CD4-positive, alpha-beta T cell (primary cell): ENCODE data around the gene SORL1. TPM values are rescaled to one million over a fixed set of nuclear protein-coding genes. Genes with fewer than 3 reads are reported as not detected.
A peak's percentile ranks its signal among the peaks of the same experiment; 100 is the strongest.

Experiments used
- ATAC-seq: fragments of 200-7000 bp; cut with Tn5 transposase; one replicate; pipeline ENCODE4 v1.10.0; 2022; ENCODE audit warnings: mild to moderate bottlenecking; ENCODE audit not compliant: poor library complexity
- CTCF ChIA-PET: fragments of 350-600 bp; sonication (Branson Sonifier 250); formaldehyde crosslinking; loops from one replicate; lab custom pipeline; 2021; ENCODE audit warnings: antibody characterized with exemption, inconsistent platforms; lab: Charles Lee
- POLR2A ChIA-PET: fragments of 350-600 bp; sonication (Branson Sonifier 250); formaldehyde crosslinking; loops from one replicate; lab custom pipeline; 2021; ENCODE audit warnings: antibody characterized with exemption, inconsistent platforms; lab: Charles Lee
- DNase-seq, 14 experiments: peaks; one replicate each; pipeline ENCODE4 v3.0.0-alpha.2; 2013 to 2020; ENCODE audit warnings: mixed read lengths in 2 of 14
- H3K27ac ChIP-seq, 2 donors: one replicate each; pipeline versions ENCODE4 v1.5.1 to v1.7.0; 2013; ENCODE audit warnings: low read length in 2 of 2, low read depth in 1 of 2, mild to moderate bottlenecking in 1 of 2
- H3K27me3 ChIP-seq, 2 experiments: 1 replicate in 1 of 2; 2 replicates in 1 of 2; pipeline versions ENCODE4 v1.6.1 to v1.7.0; 2013; ENCODE audit warnings: low read length in 2 of 2, control low read depth in 1 of 2, mild to moderate bottlenecking in 1 of 2, moderate library complexity in 1 of 2; ENCODE audit not compliant: insufficient read depth in 2 of 2, control insufficient read depth in 1 of 2
- H3K36me3 ChIP-seq: one replicate; pipeline ENCODE4 v1.6.1; 2013; ENCODE audit warnings: low read length, control low read depth; ENCODE audit not compliant: insufficient read depth
- H3K4me1 ChIP-seq: one replicate; pipeline ENCODE4 v1.6.1; 2013; ENCODE audit warnings: low read length, control low read depth; ENCODE audit not compliant: insufficient read depth
- H3K4me3 ChIP-seq: one replicate; pipeline ENCODE4 v1.5.1; 2013; ENCODE audit warnings: mild to moderate bottlenecking, low read length, moderate library complexity
- H3K9me3 ChIP-seq, 2 experiments: 1 replicate in 1 of 2; 2 replicates in 1 of 2; pipeline versions ENCODE4 v1.6.1 to v1.7.0; 2013; ENCODE audit warnings: low read length in 2 of 2, mild to moderate bottlenecking in 2 of 2, control low read depth in 1 of 2, moderate library complexity in 1 of 2; ENCODE audit not compliant: control insufficient read depth in 1 of 2, insufficient read depth in 1 of 2
- H3K27ac Mint-ChIP-seq: one replicate; pipeline ENCODE4 v1.8.0; 2020; ENCODE audit warnings: mixed read lengths
- H3K27me3 Mint-ChIP-seq: one replicate; pipeline ENCODE4 v1.8.0; 2021; ENCODE audit warnings: mixed read lengths
- H3K36me3 Mint-ChIP-seq: one replicate; pipeline ENCODE4 v1.8.0; 2021; ENCODE audit warnings: low read depth, mixed read lengths
- H3K4me1 Mint-ChIP-seq: one replicate; pipeline ENCODE4 v1.8.0; 2021; ENCODE audit warnings: low read depth, mixed read lengths
- H3K4me3 Mint-ChIP-seq: one replicate; pipeline ENCODE4 v1.8.0; 2020; ENCODE audit warnings: mild to moderate bottlenecking, mixed read lengths
- H3K9me3 Mint-ChIP-seq: one replicate; pipeline ENCODE4 v1.8.0; 2020; ENCODE audit warnings: mixed read lengths
- CTCF ChIP-seq: fragments of 200-600 bp; IDR thresholded peaks from one replicate; pipeline ENCODE4 v1.8.0; 2022; ENCODE audit warnings: antibody characterized with exemption, mild to moderate bottlenecking
- intact Hi-C, 2 experiments: fragments of 100-400 bp; cut with DNase I in 1 of 2; cut with micrococcal nuclease in 1 of 2; formaldehyde crosslinking; loops; one replicate each; pipeline versions ENCODE4 v1.15.1 to v1.9.0; 2023 to 2025; cut with DNase I, micrococcal nuclease
- total RNA-seq, 174 experiments: library from RNA in 2 of 174; stranded (reverse) in 2 of 174; gene quantifications; one replicate each; pipeline ENCODE4 v1.2.3 and lab custom pipeline; 2021 to 2026

The SORL1 gene
- total RNA-seq, 2 experiments from 2014 or later = 235 to 241 TPM

GRCh38 chr11:121448011-121448410, 4.1 kb upstream of the SORL1 start:
- ATAC-seq (no peak), DNase-seq (no peak)
- Histone ChIP-seq H3K9me3 (peaks cover 0 to 9% of the 10 kb centered on the region in 2 experiments), H3K4me1 (peaks cover 74% of the 10 kb centered on the region), H3K36me3 (peaks cover 22% of the 10 kb centered on the region), H3K27me3 (no peaks in the 10 kb centered on the region), H3K4me3 (no peak overlapping the region), H3K27ac (peak overlapping the region; percentile 68 to 83)
- Mint-ChIP-seq H3K4me1 (peaks cover 90% of the 10 kb centered on the region), H3K4me3 (peak overlapping the region; percentile 85), H3K36me3 (peaks cover 74% of the 10 kb centered on the region), H3K9me3 (no peaks in the 10 kb centered on the region), H3K27ac (peak overlapping the region; percentile 92), H3K27me3 (no peaks in the 10 kb centered on the region)
- TF ChIP-seq CTCF = no peak
- ChIA-PET CTCF (interaction anchor here (0.9 kb wide), 1 partner anchor 129 kb away, joined by 3 read pairs; no protein-coding TSS in a partner anchor), POLR2A (interaction anchor here (1.3 to 10.6 kb wide), 4 partner anchors 16 to 81 kb away, joined by 3 to 326 read pairs (median 74); no protein-coding TSS in a partner anchor)
- intact Hi-C loops = loop anchor here in 1 of 2 experiments (2.0 kb wide), 1 partner anchor 27 kb away; no protein-coding TSS in a partner anchor

DNA sequence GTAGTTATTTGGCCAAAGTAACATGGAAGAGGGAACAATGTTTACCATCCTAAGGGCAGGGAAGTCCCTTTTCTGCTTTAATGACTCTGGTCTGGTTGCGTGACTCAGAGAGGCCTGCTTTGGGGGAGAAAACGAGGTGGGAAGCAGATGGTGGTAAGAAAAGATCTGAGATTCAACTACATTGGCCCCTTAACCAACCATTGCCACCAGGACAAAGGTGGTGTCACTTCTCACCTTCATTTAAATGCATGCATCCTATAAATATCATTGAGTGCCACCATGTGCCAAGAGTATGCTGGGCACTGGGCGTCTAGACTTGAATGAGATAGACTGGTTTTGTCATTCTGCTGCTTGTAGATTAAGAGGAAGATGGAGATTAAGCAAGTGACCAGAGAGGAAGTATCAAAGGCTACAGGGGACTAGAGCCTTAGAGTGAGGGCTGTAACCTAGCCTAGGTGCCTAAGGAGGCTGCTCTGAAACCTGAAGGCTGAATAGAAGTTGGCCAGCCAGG, 3.6 kb upstream of the SORL1 start:
- H3K4me3 Mint-ChIP-seq = peak overlapping the region; percentile 85
- intact Hi-C loops = loop anchor here in 1 of 2 experiments (2.0 kb wide), 1 partner anchor 28 kb away; no protein-coding TSS in a partner anchor
- peaks cover 0 to 9% of the 10 kb centered on the region in 2 experiments for H3K9me3 ChIP-seq
- no peaks in the 10 kb centered on the region for H3K9me3 Mint-ChIP-seq
- peaks cover 90% of the 10 kb centered on the region for H3K4me1 Mint-ChIP-seq
- no peaks in the 10 kb centered on the region for H3K27me3 Mint-ChIP-seq
- POLR2A ChIA-PET = interaction anchor here (1.0 to 10.6 kb wide), 17 partner anchors 8 to 1614 kb away, joined by 3 to 326 read pairs (median 21); partner anchors contain the start of gene SC5D
- peaks cover 73% of the 10 kb centered on the region for H3K36me3 Mint-ChIP-seq
- no peaks in the 10 kb centered on the region for H3K27me3 ChIP-seq
- ATAC-seq (no peak), DNase-seq (peak in 3 of 14 experiments; percentile 27 to 57 (median 52))
- TF ChIP-seq CTCF = no peak
- no peak overlapping the region for H3K4me3 ChIP-seq
- peak overlapping the region; percentile 92 for H3K27ac Mint-ChIP-seq
- H3K27ac ChIP-seq = peak overlapping the region; percentile 68 to 83
- CTCF ChIA-PET = interaction anchor here (0.9 to 4.8 kb wide), 3 partner anchors 18 to 129 kb away, joined by 3 to 75 read pairs (median 4); no protein-coding TSS in a partner anchor
- peaks cover 73% of the 10 kb centered on the region for H3K4me1 ChIP-seq
- H3K36me3 ChIP-seq = peaks cover 22% of the 10 kb centered on the region

- Mint-ChIP-seq H3K27me3 (no peaks in the 10 kb centered on the region), H3K36me3 (peaks cover 73% of the 10 kb centered on the region), H3K4me3 (peak overlapping the region; percentile 85), H3K4me1 (peaks cover 88% of the 10 kb centered on the region), H3K27ac (peak overlapping the region; percentile 92), H3K9me3 (no peaks in the 10 kb centered on the region)
- H3K4me3 ChIP-seq = peak overlapping the region; percentile 90
- POLR2A ChIA-PET = interaction anchor here (1.0 to 10.6 kb wide), 22 partner anchors 8 to 1614 kb away, joined by 3 to 326 read pairs (median 20); partner anchors contain the start of gene SC5D
- CTCF ChIA-PET = interaction anchor here (1.2 to 4.8 kb wide), 3 partner anchors 17 to 34 kb away, joined by 4 to 75 read pairs (median 6); no protein-coding TSS in a partner anchor
- no peak for TF ChIP-seq CTCF
- intact Hi-C loops = loop anchor here in 1 of 2 experiments (2.0 kb wide), 1 partner anchor 28 kb away; no protein-coding TSS in a partner anchor
- no peaks in the 10 kb centered on the region for H3K27me3 ChIP-seq
- ATAC-seq (peak; percentile 20), DNase-seq (peak in 7 of 14 experiments; percentile 27 to 79 (median 54))
- H3K9me3 ChIP-seq = peaks cover 0 to 9% of the 10 kb centered on the region in 2 experiments
- peaks cover 74% of the 10 kb centered on the region for H3K4me1 ChIP-seq
- peaks cover 22% of the 10 kb centered on the region for H3K36me3 ChIP-seq
- H3K27ac ChIP-seq = peak overlapping the region; percentile 68 to 83
Observed at GRCh38 chr11:121449123-121449522, 3.0 kb upstream of the SORL1 start.
